AG04450 (cell line): ENCODE data around the gene SNAPC2. TPM values are rescaled to one million over a fixed set of nuclear protein-coding genes. Genes with fewer than 3 reads are reported as not detected.

Source experiments
- CTCF ChIA-PET: fragments of 300-600, 350-600 bp; formaldehyde crosslinking; extraction: SDS; loops from one replicate; lab custom pipeline; 2022; ENCODE audit warnings: antibody characterized with exemption, inconsistent platforms; lab: Charles Lee
- POLR2A ChIA-PET: fragments of 350-600 bp; formaldehyde crosslinking; extraction: SDS; loops from one replicate; lab custom pipeline; 2021; ENCODE audit warnings: antibody characterized with exemption, inconsistent platforms; lab: Yijun Ruan, JAX
- DNase-seq: peaks from one replicate; pipeline ENCODE4 v3.0.0-alpha.2; 2011; ENCODE audit warnings: low read depth, low spot score
- H3K27ac ChIP-seq: one replicate; pipeline ENCODE4 v1.5.1; 2012; ENCODE audit warnings: low read depth, low read length, control low read depth
- H3K27me3 ChIP-seq: one replicate; pipeline ENCODE4 v1.6.0; 2012; ENCODE audit warnings: low read length; ENCODE audit not compliant: control insufficient read depth, insufficient read depth
- H3K4me3 ChIP-seq: 2 replicates; pipeline ENCODE4 v1.5.1; 2011; ENCODE audit warnings: mild to moderate bottlenecking, low read depth, low read length, control low read depth
- H3K9me3 ChIP-seq: 2 replicates; pipeline ENCODE4 v1.5.1; 2012; ENCODE audit warnings: low read length; ENCODE audit not compliant: control insufficient read depth, insufficient read depth
- polyA plus RNA-seq: library from polyadenylated mRNA; depleted of rRNA; stranded (reverse); fragments of >200 nt; gene quantifications from 2 replicates; pipeline ENCODE4 v1.2.3, GENCODE V29; 2011
- TF ChIP-seq, protein P1 (sequence below): IDR thresholded peaks from 2 replicates; pipeline ENCODE4 v1.5.1; 2011; ENCODE audit warnings: low read depth, low read length, control low read depth, inconsistent platforms

SNAPC2 gene
- polyA plus RNA-seq, 1 experiment: 12.1 TPM

DNA sequence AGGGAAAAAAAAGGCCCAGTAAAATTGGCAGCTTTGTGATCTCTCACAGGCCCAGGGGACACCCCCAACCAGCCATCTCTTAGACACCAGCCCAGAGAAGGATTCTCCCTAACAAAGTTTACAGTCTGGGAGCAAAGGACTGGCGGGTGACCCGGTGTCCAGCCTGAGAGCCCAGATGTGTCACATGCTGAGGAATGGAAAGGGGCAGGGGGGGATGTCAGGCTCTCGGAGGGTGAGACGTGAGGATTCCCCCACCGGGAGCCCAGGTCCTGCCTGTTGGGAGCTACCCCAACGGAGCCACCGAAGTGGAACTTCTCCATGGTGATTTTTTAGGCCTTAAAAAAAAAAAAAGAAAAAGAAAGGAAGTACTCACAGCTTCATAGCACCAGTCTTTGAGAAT, 10.6 kb downstream of the SNAPC2 start:
- TF ChIP-seq, protein P1, sequence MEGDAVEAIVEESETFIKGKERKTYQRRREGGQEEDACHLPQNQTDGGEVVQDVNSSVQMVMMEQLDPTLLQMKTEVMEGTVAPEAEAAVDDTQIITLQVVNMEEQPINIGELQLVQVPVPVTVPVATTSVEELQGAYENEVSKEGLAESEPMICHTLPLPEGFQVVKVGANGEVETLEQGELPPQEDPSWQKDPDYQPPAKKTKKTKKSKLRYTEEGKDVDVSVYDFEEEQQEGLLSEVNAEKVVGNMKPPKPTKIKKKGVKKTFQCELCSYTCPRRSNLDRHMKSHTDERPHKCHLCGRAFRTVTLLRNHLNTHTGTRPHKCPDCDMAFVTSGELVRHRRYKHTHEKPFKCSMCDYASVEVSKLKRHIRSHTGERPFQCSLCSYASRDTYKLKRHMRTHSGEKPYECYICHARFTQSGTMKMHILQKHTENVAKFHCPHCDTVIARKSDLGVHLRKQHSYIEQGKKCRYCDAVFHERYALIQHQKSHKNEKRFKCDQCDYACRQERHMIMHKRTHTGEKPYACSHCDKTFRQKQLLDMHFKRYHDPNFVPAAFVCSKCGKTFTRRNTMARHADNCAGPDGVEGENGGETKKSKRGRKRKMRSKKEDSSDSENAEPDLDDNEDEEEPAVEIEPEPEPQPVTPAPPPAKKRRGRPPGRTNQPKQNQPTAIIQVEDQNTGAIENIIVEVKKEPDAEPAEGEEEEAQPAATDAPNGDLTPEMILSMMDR: no peak
- ChIA-PET CTCF (interaction anchor here (0.6 to 3.5 kb wide), 4 partner anchors 13 to 650 kb away, joined by 4 to 35 read pairs (median 10); partner anchors contain the start of gene TIMM44), POLR2A (interaction anchor here (0.6 to 2.0 kb wide), 3 partner anchors 10 to 78 kb away, joined by 3 to 6 read pairs (median 5); partner anchors contain the start of gene SNAPC2)
- no peaks in the 10 kb centered on the region for H3K27me3 ChIP-seq
- H3K9me3 ChIP-seq: no peaks in the 10 kb centered on the region; the same call in 1 of the 2 replicates
- DNase-seq: no peak
- H3K4me3 ChIP-seq: no peak overlapping the region
- peak overlapping the region; percentile 52 for H3K27ac ChIP-seq

DNA sequence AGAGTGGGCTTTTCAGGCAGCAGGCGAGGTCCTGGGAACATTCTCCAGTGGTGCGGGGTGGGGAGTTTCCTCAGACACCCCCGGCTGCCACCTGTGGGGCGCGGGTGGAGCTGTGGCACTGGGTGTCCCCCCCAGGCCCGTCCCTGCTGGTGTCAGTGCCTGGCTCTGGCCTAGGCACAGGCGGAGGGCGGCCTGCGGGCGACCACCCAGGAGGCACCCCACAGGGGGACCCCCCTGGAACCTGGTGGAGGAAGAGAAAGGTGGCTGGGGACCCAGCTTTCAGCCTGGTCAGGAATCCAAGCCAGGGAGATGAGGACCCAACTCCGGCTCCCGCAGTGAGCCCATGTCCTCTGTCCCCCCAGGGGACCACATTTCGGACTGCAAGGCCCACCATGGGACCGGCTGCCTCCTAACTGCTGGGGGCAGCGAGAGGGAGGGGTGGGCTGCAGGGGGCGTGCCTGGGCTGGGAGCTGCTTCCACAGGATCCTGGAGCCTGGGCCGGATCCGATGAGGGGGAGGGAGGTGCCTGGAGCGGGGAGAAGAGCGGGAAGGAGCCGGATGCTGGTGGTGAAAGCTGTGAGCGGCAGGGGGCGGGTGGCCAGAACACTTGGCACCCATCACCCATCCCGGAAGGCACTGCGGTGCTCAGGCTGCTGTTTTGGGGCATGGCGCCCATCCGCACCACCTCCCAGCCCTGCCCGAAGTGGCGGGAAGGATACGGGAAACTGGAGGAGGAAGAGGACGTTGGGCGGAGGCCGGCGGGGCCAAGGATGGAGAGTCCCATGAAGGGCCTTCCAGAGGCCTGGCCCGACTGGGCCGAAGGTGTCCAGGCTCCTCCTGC, 11.3 kb downstream of the SNAPC2 start:
- Histone ChIP-seq H3K9me3 (no peaks in the 10 kb centered on the region; the same call in 1 of the 2 replicates), H3K27ac (peak overlapping the region; percentile 52), H3K4me3 (no peak overlapping the region), H3K27me3 (no peaks in the 10 kb centered on the region)
- ChIA-PET POLR2A (interaction anchor here (0.6 to 2.0 kb wide), 2 partner anchors 11 to 77 kb away, joined by 3 to 5 read pairs; partner anchors contain the start of gene SNAPC2), CTCF (interaction anchor here (0.6 to 3.5 kb wide), 3 partner anchors 12 to 650 kb away, joined by 4 to 35 read pairs (median 4); partner anchors contain the start of gene TIMM44)
- TF ChIP-seq, protein P1: no peak
- no peak for DNase-seq

DNA sequence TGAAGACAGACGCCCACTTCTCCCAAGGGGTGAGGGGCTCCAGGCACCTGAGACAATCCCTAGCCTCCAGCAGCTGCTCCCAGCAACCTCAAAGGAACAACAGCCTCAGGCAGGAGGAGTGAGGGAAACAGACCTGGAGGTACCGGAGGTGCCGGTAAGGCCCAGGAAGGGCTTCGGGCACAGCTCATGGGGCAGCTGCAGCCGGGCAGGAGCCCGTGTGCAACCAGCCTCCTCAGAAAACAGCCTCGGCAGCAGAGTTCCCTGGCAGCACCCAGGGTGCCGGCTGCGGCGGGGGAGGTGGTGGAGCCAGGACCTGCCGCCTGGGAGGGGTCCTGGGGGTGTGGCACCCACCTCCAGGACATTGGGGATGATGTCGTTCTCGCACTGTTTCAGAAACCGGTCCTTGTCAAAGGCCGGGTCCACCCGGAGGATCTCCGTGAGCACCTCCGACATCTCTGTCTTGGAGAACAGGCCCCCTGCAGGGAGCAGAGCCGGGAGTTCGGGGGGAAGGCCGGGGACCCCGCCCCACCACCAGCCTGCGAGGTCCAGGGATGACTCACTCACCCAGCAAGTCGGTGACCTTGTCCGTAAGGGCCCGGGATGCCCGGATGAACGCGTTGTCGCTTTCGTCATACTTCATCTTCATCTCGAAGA, 12.3 kb downstream of the SNAPC2 start:
- Histone ChIP-seq H3K9me3 (no peaks in the 10 kb centered on the region; the same call in 1 of the 2 replicates), H3K27ac (no peak overlapping the region), H3K4me3 (no peak overlapping the region), H3K27me3 (no peaks in the 10 kb centered on the region)
- TF ChIP-seq, protein P1: no peak
- no peak for DNase-seq
- POLR2A ChIA-PET: interaction anchor here (2.0 kb wide), 1 partner anchor 12 kb away, joined by 5 read pairs; the partner anchor contains the start of gene SNAPC2
- CTCF ChIA-PET: no interaction called here

DNA sequence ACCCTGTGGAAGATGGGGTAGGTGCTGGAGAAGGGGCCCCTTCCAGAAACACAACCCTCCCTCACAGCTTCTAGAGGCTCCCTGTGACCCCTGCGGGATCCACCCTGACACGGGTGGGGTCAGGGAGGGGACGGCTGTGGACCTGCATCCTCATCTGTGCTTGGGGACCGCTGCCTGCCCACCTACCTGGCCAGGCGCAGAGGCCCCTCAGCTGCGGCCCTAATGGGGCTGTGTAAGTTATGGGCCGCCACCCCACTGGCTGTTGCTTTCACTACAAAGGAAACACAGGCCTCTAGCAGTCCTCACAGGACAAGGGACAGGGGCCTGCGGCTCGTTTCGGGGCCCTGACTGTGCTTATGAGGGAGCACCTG, 12.8 kb downstream of the SNAPC2 start:
- no peaks in the 10 kb centered on the region; the same call in 1 of the 2 replicates for H3K9me3 ChIP-seq
- H3K27ac ChIP-seq: no peak overlapping the region
- ChIA-PET POLR2A (no interaction called here), CTCF (no interaction called here)
- no peak for DNase-seq
- TF ChIP-seq, protein P1: no peak
- H3K27me3 ChIP-seq: no peaks in the 10 kb centered on the region
- no peak overlapping the region for H3K4me3 ChIP-seq
